SK-N-SH treated with all-trans-retinoic acid at 6 μM for 48 hours (cell line): ENCODE data around the gene CRLF1.

Experiments used
- ARNTL ChIP-seq: fragments of 450-650 bp; formaldehyde crosslinking; IDR thresholded peaks from 2 replicates; pipeline ENCODE4 v1.5.0; 2020; ENCODE audit warnings: low read depth, mild to moderate bottlenecking, moderate library complexity, borderline replicate concordance
- RARB ChIP-seq: fragments of 250-450 bp; sonication (Bioruptor Pico); IDR thresholded peaks from 2 replicates; pipeline ENCODE4 v1.8.0; 2021; ENCODE audit warnings: mild to moderate bottlenecking, moderate library complexity
- TCF4 ChIP-seq: fragments of 250-450 bp; sonication (Bioruptor Pico); IDR thresholded peaks from 2 replicates; pipeline ENCODE4 v1.8.0; 2021; ENCODE audit warnings: mild to moderate bottlenecking, moderate library complexity, borderline replicate concordance
- ZFP3 ChIP-seq: fragments of 250-450 bp; sonication (Bioruptor Pico); IDR thresholded peaks from 2 replicates; pipeline ENCODE4 v1.5.0; 2020; ENCODE audit warnings: mild to moderate bottlenecking, moderate library complexity
- ZFP30 ChIP-seq: fragments of 450-650 bp; formaldehyde crosslinking; IDR thresholded peaks from 2 replicates; pipeline ENCODE4 v1.5.0; 2022; ENCODE audit warnings: mild to moderate bottlenecking, moderate library complexity
- TF ChIP-seq, protein P1 (sequence below): fragments of 250-450 bp; sonication (Bioruptor Pico); IDR thresholded peaks from 2 replicates; pipeline ENCODE4 v1.5.1; 2021; ENCODE audit warnings: mild to moderate bottlenecking, moderate library complexity
- TF ChIP-seq, protein P2 (sequence below): fragments of 250-450 bp; sonication (Bioruptor Pico); IDR thresholded peaks from 2 replicates; pipeline ENCODE4 v1.5.0; 2020; ENCODE audit warnings: mild to moderate bottlenecking, moderate library complexity

DNA sequence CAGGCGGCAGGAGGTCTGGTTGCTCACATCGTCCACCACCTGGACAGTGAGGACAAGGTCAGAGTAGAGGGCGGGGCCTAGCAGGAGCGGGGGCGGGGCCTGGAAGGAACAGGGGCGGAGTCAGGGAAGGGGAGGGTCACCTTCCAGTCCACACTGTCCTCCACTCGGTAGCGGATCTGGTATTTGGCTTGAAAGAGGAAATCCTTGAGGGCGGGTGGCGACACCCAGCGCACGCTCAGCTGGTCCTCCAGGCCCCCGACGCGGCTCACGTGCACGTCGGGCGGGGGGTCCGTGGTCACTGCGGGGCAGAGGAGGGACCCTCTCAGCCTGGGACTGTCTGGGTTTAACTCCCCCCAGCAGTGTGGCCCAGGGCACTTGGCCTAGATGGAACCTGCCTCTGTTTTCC lies 9.8 kb downstream of the CRLF1 start:
- no peak for TF ChIP-seq ZFP3
- TF ChIP-seq ZFP30: no peak
- no peak for TF ChIP-seq ARNTL (CRISPR knock-in tag)
- TF ChIP-seq RARB (CRISPR knock-in tag): no peak
- TF ChIP-seq, protein P1, sequence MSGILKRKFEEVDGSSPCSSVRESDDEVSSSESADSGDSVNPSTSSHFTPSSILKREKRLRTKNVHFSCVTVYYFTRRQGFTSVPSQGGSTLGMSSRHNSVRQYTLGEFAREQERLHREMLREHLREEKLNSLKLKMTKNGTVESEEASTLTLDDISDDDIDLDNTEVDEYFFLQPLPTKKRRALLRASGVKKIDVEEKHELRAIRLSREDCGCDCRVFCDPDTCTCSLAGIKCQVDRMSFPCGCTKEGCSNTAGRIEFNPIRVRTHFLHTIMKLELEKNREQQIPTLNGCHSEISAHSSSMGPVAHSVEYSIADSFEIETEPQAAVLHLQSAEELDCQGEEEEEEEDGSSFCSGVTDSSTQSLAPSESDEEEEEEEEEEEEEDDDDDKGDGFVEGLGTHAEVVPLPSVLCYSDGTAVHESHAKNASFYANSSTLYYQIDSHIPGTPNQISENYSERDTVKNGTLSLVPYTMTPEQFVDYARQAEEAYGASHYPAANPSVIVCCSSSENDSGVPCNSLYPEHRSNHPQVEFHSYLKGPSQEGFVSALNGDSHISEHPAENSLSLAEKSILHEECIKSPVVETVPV: no peak
- TF ChIP-seq, protein P2, sequence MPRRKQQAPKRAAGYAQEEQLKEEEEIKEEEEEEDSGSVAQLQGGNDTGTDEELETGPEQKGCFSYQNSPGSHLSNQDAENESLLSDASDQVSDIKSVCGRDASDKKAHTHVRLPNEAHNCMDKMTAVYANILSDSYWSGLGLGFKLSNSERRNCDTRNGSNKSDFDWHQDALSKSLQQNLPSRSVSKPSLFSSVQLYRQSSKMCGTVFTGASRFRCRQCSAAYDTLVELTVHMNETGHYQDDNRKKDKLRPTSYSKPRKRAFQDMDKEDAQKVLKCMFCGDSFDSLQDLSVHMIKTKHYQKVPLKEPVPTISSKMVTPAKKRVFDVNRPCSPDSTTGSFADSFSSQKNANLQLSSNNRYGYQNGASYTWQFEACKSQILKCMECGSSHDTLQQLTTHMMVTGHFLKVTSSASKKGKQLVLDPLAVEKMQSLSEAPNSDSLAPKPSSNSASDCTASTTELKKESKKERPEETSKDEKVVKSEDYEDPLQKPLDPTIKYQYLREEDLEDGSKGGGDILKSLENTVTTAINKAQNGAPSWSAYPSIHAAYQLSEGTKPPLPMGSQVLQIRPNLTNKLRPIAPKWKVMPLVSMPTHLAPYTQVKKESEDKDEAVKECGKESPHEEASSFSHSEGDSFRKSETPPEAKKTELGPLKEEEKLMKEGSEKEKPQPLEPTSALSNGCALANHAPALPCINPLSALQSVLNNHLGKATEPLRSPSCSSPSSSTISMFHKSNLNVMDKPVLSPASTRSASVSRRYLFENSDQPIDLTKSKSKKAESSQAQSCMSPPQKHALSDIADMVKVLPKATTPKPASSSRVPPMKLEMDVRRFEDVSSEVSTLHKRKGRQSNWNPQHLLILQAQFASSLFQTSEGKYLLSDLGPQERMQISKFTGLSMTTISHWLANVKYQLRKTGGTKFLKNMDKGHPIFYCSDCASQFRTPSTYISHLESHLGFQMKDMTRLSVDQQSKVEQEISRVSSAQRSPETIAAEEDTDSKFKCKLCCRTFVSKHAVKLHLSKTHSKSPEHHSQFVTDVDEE: no peak
- no peak for TF ChIP-seq TCF4 (CRISPR knock-in tag)
